Stimulated activated naive CD8-positive, alpha-beta T cell treated with anti-CD3 and anti-CD28 coated beads, Interleukin-15, Interleukin-2, amounts not matched to agents 100 ng/mL and 50 ng/mL, for 24 hours (primary cell): Measurements from ENCODE around the gene MAB21L2.

Source experiments
- H3K27ac Mint-ChIP-seq: one replicate; pipeline ENCODE4 v1.8.0; 2021; ENCODE audit warnings: mild to moderate bottlenecking, mixed read lengths
- H3K27me3 Mint-ChIP-seq: one replicate; pipeline ENCODE4 v1.8.0; 2021; ENCODE audit warnings: mixed read lengths
- H3K36me3 Mint-ChIP-seq: one replicate; pipeline ENCODE4 v1.8.0; 2021; ENCODE audit warnings: low read depth, mixed read lengths
- H3K4me1 Mint-ChIP-seq: one replicate; pipeline ENCODE4 v1.8.0; 2021; ENCODE audit warnings: low read depth, mixed read lengths
- H3K4me3 Mint-ChIP-seq: one replicate; pipeline ENCODE4 v1.8.0; 2021; ENCODE audit warnings: mild to moderate bottlenecking, mixed read lengths
- H3K9me3 Mint-ChIP-seq: one replicate; pipeline ENCODE4 v1.8.0; 2021; ENCODE audit warnings: mixed read lengths

Gene MAB21L2

GRCh38 chr4:150567070-150567469 is 14.9 kb upstream of the MAB21L2 start:
- Mint-ChIP-seq H3K4me1 (no peaks in the 10 kb centered on the region), H3K36me3 (peaks cover 36% of the 10 kb centered on the region), H3K9me3 (peaks cover 4% of the 10 kb centered on the region), H3K4me3 (no peak overlapping the region), H3K27ac (no peak overlapping the region), H3K27me3 (no peaks in the 10 kb centered on the region)

- H3K9me3 Mint-ChIP-seq, result peaks cover 4% of the 10 kb centered on the region
- H3K27ac Mint-ChIP-seq, result no peak overlapping the region
- H3K4me1 Mint-ChIP-seq, result peaks cover 15% of the 10 kb centered on the region
- H3K27me3 Mint-ChIP-seq, result no peaks in the 10 kb centered on the region
- peaks cover 26% of the 10 kb centered on the region for H3K36me3 Mint-ChIP-seq
- no peak overlapping the region for H3K4me3 Mint-ChIP-seq
These were observed 12.5 kb upstream of the MAB21L2 start for GRCh38 chr4:150569384-150569987.

- Mint-ChIP-seq H3K4me3 (no peak overlapping the region), H3K27me3 (no peaks in the 10 kb centered on the region), H3K27ac (no peak overlapping the region), H3K9me3 (peaks cover 1% of the 10 kb centered on the region), H3K36me3 (peaks cover 20% of the 10 kb centered on the region), H3K4me1 (peaks cover 19% of the 10 kb centered on the region)
These were observed 11.9 kb upstream of the MAB21L2 start for GRCh38 chr4:150569998-150570535.

- H3K27me3 Mint-ChIP-seq, result no peaks in the 10 kb centered on the region
- no peak overlapping the region for H3K27ac Mint-ChIP-seq
- peaks cover 19% of the 10 kb centered on the region for H3K4me1 Mint-ChIP-seq
- no peaks in the 10 kb centered on the region for H3K9me3 Mint-ChIP-seq
- no peak overlapping the region for H3K4me3 Mint-ChIP-seq
- peaks cover 18% of the 10 kb centered on the region for H3K36me3 Mint-ChIP-seq
These were observed 11.1 kb upstream of the MAB21L2 start for GRCh38 chr4:150570862-150571261.

GRCh38 chr4:150572704-150573504 is 9.0 kb upstream of the MAB21L2 start:
- Mint-ChIP-seq H3K4me1 (peaks cover 19% of the 10 kb centered on the region), H3K27ac (peak overlapping the region; percentile 11), H3K27me3 (no peaks in the 10 kb centered on the region), H3K36me3 (peaks cover 12% of the 10 kb centered on the region), H3K9me3 (no peaks in the 10 kb centered on the region), H3K4me3 (no peak overlapping the region)

- no peaks in the 10 kb centered on the region for H3K27me3 Mint-ChIP-seq
- H3K4me3 Mint-ChIP-seq, result no peak overlapping the region
- no peak overlapping the region for H3K27ac Mint-ChIP-seq
- peaks cover 13% of the 10 kb centered on the region for H3K36me3 Mint-ChIP-seq
- no peaks in the 10 kb centered on the region for H3K9me3 Mint-ChIP-seq
- peaks cover 19% of the 10 kb centered on the region for H3K4me1 Mint-ChIP-seq
These were observed 8.4 kb upstream of the MAB21L2 start for GRCh38 chr4:150573534-150573933.

GRCh38 chr4:150574678-150575077 is 7.3 kb upstream of the MAB21L2 start:
- Mint-ChIP-seq H3K4me3 (no peak overlapping the region), H3K27me3 (no peaks in the 10 kb centered on the region), H3K27ac (no peak overlapping the region), H3K9me3 (no peaks in the 10 kb centered on the region), H3K36me3 (peaks cover 20% of the 10 kb centered on the region), H3K4me1 (peaks cover 19% of the 10 kb centered on the region)

- Mint-ChIP-seq H3K27me3 (no peaks in the 10 kb centered on the region), H3K27ac (no peak overlapping the region), H3K36me3 (peaks cover 40% of the 10 kb centered on the region), H3K4me3 (no peak overlapping the region), H3K4me1 (peaks cover 17% of the 10 kb centered on the region), H3K9me3 (peaks cover 7% of the 10 kb centered on the region)
These were observed 4.2 kb upstream of the MAB21L2 start for GRCh38 chr4:150577796-150578195.

- Mint-ChIP-seq H3K4me3 (no peak overlapping the region), H3K27ac (no peak overlapping the region), H3K9me3 (peaks cover 7% of the 10 kb centered on the region), H3K4me1 (peaks cover 9% of the 10 kb centered on the region), H3K36me3 (peaks cover 51% of the 10 kb centered on the region), H3K27me3 (no peaks in the 10 kb centered on the region)
These were observed 3.0 kb upstream of the MAB21L2 start for GRCh38 chr4:150578745-150579501.

- Mint-ChIP-seq H3K9me3 (peaks cover 7% of the 10 kb centered on the region), H3K36me3 (peaks cover 58% of the 10 kb centered on the region), H3K4me3 (no peak overlapping the region), H3K27ac (no peak overlapping the region), H3K4me1 (peaks cover 2% of the 10 kb centered on the region), H3K27me3 (no peaks in the 10 kb centered on the region)
These were observed 2.3 kb upstream of the MAB21L2 start for GRCh38 chr4:150579551-150580234.

- Mint-ChIP-seq H3K36me3 (peaks cover 61% of the 10 kb centered on the region), H3K27me3 (no peaks in the 10 kb centered on the region), H3K4me3 (no peak overlapping the region), H3K27ac (no peak overlapping the region), H3K9me3 (peaks cover 7% of the 10 kb centered on the region), H3K4me1 (no peaks in the 10 kb centered on the region)
These were observed 1.6 kb upstream of the MAB21L2 start for GRCh38 chr4:150580306-150580705.

GRCh38 chr4:150581056-150581605 is 820 bp upstream of the MAB21L2 start:
- H3K9me3 Mint-ChIP-seq, result peaks cover 7% of the 10 kb centered on the region
- no peak overlapping the region for H3K27ac Mint-ChIP-seq
- H3K4me3 Mint-ChIP-seq, result no peak overlapping the region
- H3K4me1 Mint-ChIP-seq, result no peaks in the 10 kb centered on the region
- H3K27me3 Mint-ChIP-seq, result no peaks in the 10 kb centered on the region
- H3K36me3 Mint-ChIP-seq, result peaks cover 68% of the 10 kb centered on the region

GRCh38 chr4:150581641-150582051 is 305 bp upstream of the MAB21L2 start:
- Mint-ChIP-seq H3K4me3 (no peak overlapping the region), H3K27ac (no peak overlapping the region), H3K4me1 (no peaks in the 10 kb centered on the region), H3K9me3 (peaks cover 7% of the 10 kb centered on the region), H3K36me3 (peaks cover 73% of the 10 kb centered on the region), H3K27me3 (no peaks in the 10 kb centered on the region)

- Mint-ChIP-seq H3K4me1 (no peaks in the 10 kb centered on the region), H3K4me3 (no peak overlapping the region), H3K9me3 (peaks cover 7% of the 10 kb centered on the region), H3K27ac (no peak overlapping the region), H3K27me3 (no peaks in the 10 kb centered on the region), H3K36me3 (peaks cover 79% of the 10 kb centered on the region)
These were observed 929 bp downstream of the MAB21L2 start for GRCh38 chr4:150582873-150583286.
